ENCODE data around the gene PPARGC1A.

PPARGC1A gene

GRCh38 chr4:23884741-23885140 lies 5.1 kb downstream of the PPARGC1A start:
- Histone ChIP-seq H2AFZ (ENCODE audit: low read depth, low read length) (no peak overlapping the region), H3K36me3 (ENCODE audit: insufficient read depth, low read length) (no peaks in the 10 kb centered on the region), H3K4me1 (ENCODE audit: insufficient read depth, low read length) (peaks cover 16% of the 10 kb centered on the region), H3K27me3 (ENCODE audit: insufficient read depth, low read length) (no peaks in the 10 kb centered on the region), H3K9me3 (ENCODE audit: low read length) (no peaks in the 10 kb centered on the region), H3K4me3 (ENCODE audit: low read length) (no peak overlapping the region)

GRCh38 chr4:23884261-23884660 lies 5.6 kb downstream of the PPARGC1A start:
- Histone ChIP-seq H3K4me1 (ENCODE audit: insufficient read depth, low read length) (peaks cover 15% of the 10 kb centered on the region), H2AFZ (ENCODE audit: low read depth, low read length) (no peak overlapping the region), H3K4me3 (ENCODE audit: low read length) (no peak overlapping the region), H3K9me3 (ENCODE audit: low read length) (no peaks in the 10 kb centered on the region), H3K36me3 (ENCODE audit: insufficient read depth, low read length) (no peaks in the 10 kb centered on the region), H3K27me3 (ENCODE audit: insufficient read depth, low read length) (no peaks in the 10 kb centered on the region)

GRCh38 chr4:23882976-23883531 lies 6.8 kb downstream of the PPARGC1A start:
- Histone ChIP-seq H3K27me3 (ENCODE audit: insufficient read depth, low read length) (no peaks in the 10 kb centered on the region), H3K9me3 (ENCODE audit: low read length) (no peaks in the 10 kb centered on the region), H3K4me3 (ENCODE audit: low read length) (no peak overlapping the region), H2AFZ (ENCODE audit: low read depth, low read length) (no peak overlapping the region), H3K4me1 (ENCODE audit: insufficient read depth, low read length) (peaks cover 6% of the 10 kb centered on the region), H3K36me3 (ENCODE audit: insufficient read depth, low read length) (no peaks in the 10 kb centered on the region)

- Histone ChIP-seq H3K36me3 (ENCODE audit: insufficient read depth, low read length) (no peaks in the 10 kb centered on the region), H3K4me1 (ENCODE audit: insufficient read depth, low read length) (peaks cover 4% of the 10 kb centered on the region), H3K4me3 (ENCODE audit: low read length) (no peak overlapping the region), H2AFZ (ENCODE audit: low read depth, low read length) (no peak overlapping the region), H3K9me3 (ENCODE audit: low read length) (no peaks in the 10 kb centered on the region), H3K27me3 (ENCODE audit: insufficient read depth, low read length) (no peaks in the 10 kb centered on the region)
These were observed 8.0 kb downstream of the PPARGC1A start for GRCh38 chr4:23881674-23882337.

- Histone ChIP-seq H3K9me3 (ENCODE audit: low read length) (no peaks in the 10 kb centered on the region), H3K36me3 (ENCODE audit: insufficient read depth, low read length) (no peaks in the 10 kb centered on the region), H3K4me1 (ENCODE audit: insufficient read depth, low read length) (peaks cover 4% of the 10 kb centered on the region), H3K27me3 (ENCODE audit: insufficient read depth, low read length) (no peaks in the 10 kb centered on the region), H3K4me3 (ENCODE audit: low read length) (no peak overlapping the region), H2AFZ (ENCODE audit: low read depth, low read length) (no peak overlapping the region)
These were observed 8.8 kb downstream of the PPARGC1A start for GRCh38 chr4:23881052-23881501.

GRCh38 chr4:23878912-23879732 lies 10.7 kb downstream of the PPARGC1A start:
- Histone ChIP-seq H2AFZ (ENCODE audit: low read depth, low read length) (no peak overlapping the region), H3K36me3 (ENCODE audit: insufficient read depth, low read length) (no peaks in the 10 kb centered on the region), H3K4me3 (ENCODE audit: low read length) (no peak overlapping the region), H3K9me3 (ENCODE audit: low read length) (no peaks in the 10 kb centered on the region), H3K27me3 (ENCODE audit: insufficient read depth, low read length) (no peaks in the 10 kb centered on the region), H3K4me1 (ENCODE audit: insufficient read depth, low read length) (peaks cover 4% of the 10 kb centered on the region)

- no peaks in the 10 kb centered on the region for H3K9me3 ChIP-seq (ENCODE audit: low read length)
- no peaks in the 10 kb centered on the region for H3K27me3 ChIP-seq (ENCODE audit: insufficient read depth, low read length)
- no peak overlapping the region for H2AFZ ChIP-seq (ENCODE audit: low read depth, low read length)
- no peak overlapping the region for H3K4me3 ChIP-seq (ENCODE audit: low read length)
- H3K36me3 ChIP-seq (ENCODE audit: insufficient read depth, low read length): no peaks in the 10 kb centered on the region
- peaks cover 4% of the 10 kb centered on the region for H3K4me1 ChIP-seq (ENCODE audit: insufficient read depth, low read length)
These were observed 11.5 kb downstream of the PPARGC1A start for GRCh38 chr4:23878246-23878891.

- no peaks in the 10 kb centered on the region for H3K36me3 ChIP-seq (ENCODE audit: insufficient read depth, low read length)
- no peak overlapping the region for H3K4me3 ChIP-seq (ENCODE audit: low read length)
- H3K4me1 ChIP-seq (ENCODE audit: insufficient read depth, low read length): peaks cover 4% of the 10 kb centered on the region
- no peaks in the 10 kb centered on the region for H3K9me3 ChIP-seq (ENCODE audit: low read length)
- H3K27me3 ChIP-seq (ENCODE audit: insufficient read depth, low read length): no peaks in the 10 kb centered on the region
- no peak overlapping the region for H2AFZ ChIP-seq (ENCODE audit: low read depth, low read length)
These were observed 12.1 kb downstream of the PPARGC1A start for GRCh38 chr4:23877758-23878229.

GRCh38 chr4:23876418-23877089 lies 13.3 kb downstream of the PPARGC1A start:
- no peak overlapping the region for H2AFZ ChIP-seq (ENCODE audit: low read depth, low read length)

GRCh38 chr4:23875317-23875716 lies 14.5 kb downstream of the PPARGC1A start:
- H3K9me3 ChIP-seq (ENCODE audit: low read length): no peaks in the 10 kb centered on the region
- peaks cover 8% of the 10 kb centered on the region for H3K4me1 ChIP-seq (ENCODE audit: insufficient read depth, low read length)
- no peak overlapping the region for H2AFZ ChIP-seq (ENCODE audit: low read depth, low read length)
- H3K36me3 ChIP-seq (ENCODE audit: insufficient read depth, low read length): no peaks in the 10 kb centered on the region
- no peak overlapping the region for H3K4me3 ChIP-seq (ENCODE audit: low read length)
- H3K27me3 ChIP-seq (ENCODE audit: insufficient read depth, low read length): no peaks in the 10 kb centered on the region

More at GRCh38 chr4:23876418-23877089, 13.3 kb downstream of the PPARGC1A start:
- Histone ChIP-seq H3K4me3 (ENCODE audit: low read length) (no peak overlapping the region), H3K4me1 (ENCODE audit: insufficient read depth, low read length) (peaks cover 4% of the 10 kb centered on the region), H3K27me3 (ENCODE audit: insufficient read depth, low read length) (no peaks in the 10 kb centered on the region), H3K36me3 (ENCODE audit: insufficient read depth, low read length) (no peaks in the 10 kb centered on the region), H3K9me3 (ENCODE audit: low read length) (no peaks in the 10 kb centered on the region)

- Histone ChIP-seq H2AFZ (ENCODE audit: low read depth, low read length) (no peak overlapping the region), H3K36me3 (ENCODE audit: insufficient read depth, low read length) (no peaks in the 10 kb centered on the region), H3K4me1 (ENCODE audit: insufficient read depth, low read length) (peaks cover 13% of the 10 kb centered on the region), H3K9me3 (ENCODE audit: low read length) (no peaks in the 10 kb centered on the region), H3K4me3 (ENCODE audit: low read length) (no peak overlapping the region), H3K27me3 (ENCODE audit: insufficient read depth, low read length) (no peaks in the 10 kb centered on the region)
These were observed 15.3 kb downstream of the PPARGC1A start for GRCh38 chr4:23874536-23874901.

- Histone ChIP-seq H3K4me3 (ENCODE audit: low read length) (no peak overlapping the region), H3K4me1 (ENCODE audit: insufficient read depth, low read length) (peaks cover 14% of the 10 kb centered on the region), H3K27me3 (ENCODE audit: insufficient read depth, low read length) (no peaks in the 10 kb centered on the region), H3K9me3 (ENCODE audit: low read length) (no peaks in the 10 kb centered on the region), H3K36me3 (ENCODE audit: insufficient read depth, low read length) (no peaks in the 10 kb centered on the region), H2AFZ (ENCODE audit: low read depth, low read length) (no peak overlapping the region)
These were observed 15.9 kb downstream of the PPARGC1A start for GRCh38 chr4:23873717-23874535.
